HG03354 (cell line): Measurements from ENCODE around the gene AGAP1.

Experiments used
- ATAC-seq: cut with Tn5 transposase; IDR thresholded peaks from one replicate; pipeline ENCODE4 v1.9.1; 2021; ENCODE audit warnings: mild to moderate bottlenecking; ENCODE audit not compliant: unreplicated experiment, poor library complexity, severe bottlenecking

Gene AGAP1

GRCh38 chr2:235904585-235904931 is 410.7 kb downstream of the AGAP1 start:
- ATAC-seq, result no peak

GRCh38 chr2:235908826-235909225 is 415.0 kb downstream of the AGAP1 start:
- peak; percentile 80 for ATAC-seq

- ATAC-seq, result no peak
Measured at GRCh38 chr2:235909358-235909757, 415.5 kb downstream of the AGAP1 start.

- ATAC-seq, result no peak
Measured at GRCh38 chr2:235910067-235910466, 416.2 kb downstream of the AGAP1 start.

- ATAC-seq, result no peak
Measured at GRCh38 chr2:235911125-235911524, 417.3 kb downstream of the AGAP1 start.

- no peak for ATAC-seq
Measured at GRCh38 chr2:235911633-235912233, 417.9 kb downstream of the AGAP1 start.

- no peak for ATAC-seq
Measured at GRCh38 chr2:235914756-235915155, 420.9 kb downstream of the AGAP1 start.

- ATAC-seq, result no peak
Measured at GRCh38 chr2:235917506-235917905, 423.7 kb downstream of the AGAP1 start.

- no peak for ATAC-seq
Measured at GRCh38 chr2:235918876-235919275, 425.0 kb downstream of the AGAP1 start.

GRCh38 chr2:235920216-235920865 is 426.5 kb downstream of the AGAP1 start:
- ATAC-seq, result no peak

GRCh38 chr2:235921508-235922191 is 427.8 kb downstream of the AGAP1 start:
- no peak for ATAC-seq

GRCh38 chr2:235922839-235923238 is 429.0 kb downstream of the AGAP1 start:
- no peak for ATAC-seq

GRCh38 chr2:235923859-235924674 is 430.2 kb downstream of the AGAP1 start:
- ATAC-seq, result no peak

- ATAC-seq, result no peak
Measured at GRCh38 chr2:235924675-235925063, 430.8 kb downstream of the AGAP1 start.

- ATAC-seq, result no peak
Measured at GRCh38 chr2:235925250-235925919, 431.5 kb downstream of the AGAP1 start.

GRCh38 chr2:235926229-235926628 is 432.4 kb downstream of the AGAP1 start:
- no peak for ATAC-seq

- ATAC-seq, result no peak
Measured at GRCh38 chr2:235928751-235929370, 435.0 kb downstream of the AGAP1 start.

GRCh38 chr2:235930701-235931100 is 436.9 kb downstream of the AGAP1 start:
- ATAC-seq, result no peak

GRCh38 chr2:235931676-235932075 is 437.8 kb downstream of the AGAP1 start:
- no peak for ATAC-seq
